ENCODE measurements around the gene IRF4.
A peak's percentile ranks its signal among the peaks of the same experiment; 100 is the strongest.

The IRF4 gene

DNA sequence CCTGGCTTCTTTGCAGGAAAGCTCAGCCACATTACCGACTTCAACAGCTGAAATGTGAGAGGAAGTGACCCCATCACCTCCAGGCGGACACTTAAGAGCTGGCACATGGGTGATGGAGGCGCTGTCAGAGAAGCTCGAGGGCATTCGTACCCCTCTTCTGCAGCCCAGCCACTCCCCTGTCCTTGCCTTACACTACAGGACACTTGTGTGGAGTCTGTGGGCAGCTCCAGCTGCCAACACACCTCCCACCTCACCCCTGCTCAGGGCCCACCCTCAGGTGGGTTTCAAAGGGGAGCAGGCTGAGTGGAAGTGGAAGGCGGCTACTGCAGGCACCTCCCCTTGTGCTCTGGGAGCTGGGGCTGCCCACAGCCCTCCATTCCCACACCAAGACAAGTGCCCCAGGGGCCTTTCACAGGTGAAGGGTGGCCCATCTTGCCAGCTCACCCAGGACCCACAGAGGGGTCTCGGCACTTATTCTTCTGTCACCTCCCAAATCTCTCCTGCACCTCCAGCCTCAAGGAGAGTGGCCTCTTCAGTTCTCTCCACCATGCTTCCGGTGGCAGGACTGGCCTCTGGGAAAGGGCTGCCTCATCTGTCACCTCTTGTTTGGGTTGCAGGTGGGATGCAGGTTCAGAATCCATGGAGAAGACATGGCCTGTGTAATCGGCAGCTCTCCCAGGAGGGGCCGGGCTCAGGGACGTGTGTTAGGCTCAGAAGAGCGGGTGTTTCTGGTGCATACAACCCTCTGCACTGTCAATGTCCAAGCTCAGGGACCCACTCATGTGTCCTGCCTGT is 49.8 kb downstream of the IRF4 start:
- DNase-seq = no peak

- no peak for DNase-seq
These were observed 52.1 kb downstream of the IRF4 start for GRCh38 chr6:443621-444159.

GRCh38 chr6:444653-445275 is 53.2 kb downstream of the IRF4 start:
- DNase-seq = no peak

GRCh38 chr6:445571-446417 is 54.2 kb downstream of the IRF4 start:
- DNase-seq = no peak

- no peak for DNase-seq
These were observed 55.1 kb downstream of the IRF4 start for GRCh38 chr6:446418-447366.

- no peak for DNase-seq
These were observed 56.0 kb downstream of the IRF4 start for GRCh38 chr6:447381-448165.

DNA sequence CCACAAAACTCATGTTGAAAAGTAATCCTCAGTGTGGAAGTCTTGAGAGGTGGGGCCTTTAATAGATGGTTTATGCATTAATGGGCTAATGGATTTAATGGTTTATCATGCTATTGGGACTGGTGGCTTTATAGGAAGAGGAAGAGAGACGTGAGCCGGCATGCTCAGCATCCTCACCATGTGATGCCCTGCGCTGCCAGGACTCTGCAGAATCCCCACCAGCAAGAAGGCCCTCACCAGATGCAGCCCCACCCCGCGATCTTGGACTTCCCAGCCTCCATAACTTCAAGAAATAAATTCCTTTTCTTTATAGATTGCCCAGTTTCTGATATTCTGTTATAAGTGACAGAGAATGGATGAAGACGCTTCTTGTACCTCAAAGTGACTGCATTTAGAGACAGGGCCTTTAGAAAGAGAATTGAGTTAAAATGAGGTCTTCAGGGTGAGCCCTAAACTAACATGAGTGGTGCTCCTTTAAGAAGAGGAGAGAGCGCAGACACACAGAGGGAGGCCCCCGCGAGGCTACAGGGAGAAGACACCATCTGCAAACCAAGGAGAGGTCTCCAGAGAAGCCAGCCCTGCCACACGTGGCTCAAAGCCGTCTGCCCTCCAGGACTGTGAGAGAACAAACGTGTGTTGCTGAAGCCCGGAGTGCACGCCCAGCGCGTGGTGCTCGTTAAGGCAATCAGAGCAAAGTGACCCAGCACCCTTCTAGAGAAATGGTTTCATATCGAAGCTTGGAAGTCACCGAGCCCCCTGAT is 56.9 kb downstream of the IRF4 start:
- DNase-seq = no peak

DNA sequence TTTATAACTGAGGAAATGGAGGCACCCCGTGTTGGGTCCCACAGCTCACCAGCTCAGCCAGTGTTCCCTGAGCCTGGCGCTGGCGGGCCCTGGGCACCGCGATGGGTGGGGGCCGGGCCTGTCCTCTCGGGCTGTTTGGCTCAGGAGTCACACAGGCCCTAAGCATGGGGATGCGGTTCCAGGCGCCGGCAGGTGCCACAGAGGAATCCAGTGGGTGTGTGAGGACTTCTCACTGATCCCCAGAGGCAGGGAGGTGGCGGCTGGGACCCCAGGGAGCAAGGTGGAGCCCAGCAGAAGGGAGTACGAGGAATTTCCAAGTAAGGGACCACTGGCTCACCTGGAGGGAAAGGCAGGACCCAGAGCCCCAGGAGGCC is 57.5 kb downstream of the IRF4 start:
- DNase-seq = no peak

- DNase-seq = no peak
These were observed 58.2 kb downstream of the IRF4 start for GRCh38 chr6:449486-450419.

- no peak for DNase-seq
These were observed 59.8 kb downstream of the IRF4 start for GRCh38 chr6:451336-451735.

GRCh38 chr6:451847-452246 is 60.3 kb downstream of the IRF4 start:
- DNase-seq = no peak

DNA sequence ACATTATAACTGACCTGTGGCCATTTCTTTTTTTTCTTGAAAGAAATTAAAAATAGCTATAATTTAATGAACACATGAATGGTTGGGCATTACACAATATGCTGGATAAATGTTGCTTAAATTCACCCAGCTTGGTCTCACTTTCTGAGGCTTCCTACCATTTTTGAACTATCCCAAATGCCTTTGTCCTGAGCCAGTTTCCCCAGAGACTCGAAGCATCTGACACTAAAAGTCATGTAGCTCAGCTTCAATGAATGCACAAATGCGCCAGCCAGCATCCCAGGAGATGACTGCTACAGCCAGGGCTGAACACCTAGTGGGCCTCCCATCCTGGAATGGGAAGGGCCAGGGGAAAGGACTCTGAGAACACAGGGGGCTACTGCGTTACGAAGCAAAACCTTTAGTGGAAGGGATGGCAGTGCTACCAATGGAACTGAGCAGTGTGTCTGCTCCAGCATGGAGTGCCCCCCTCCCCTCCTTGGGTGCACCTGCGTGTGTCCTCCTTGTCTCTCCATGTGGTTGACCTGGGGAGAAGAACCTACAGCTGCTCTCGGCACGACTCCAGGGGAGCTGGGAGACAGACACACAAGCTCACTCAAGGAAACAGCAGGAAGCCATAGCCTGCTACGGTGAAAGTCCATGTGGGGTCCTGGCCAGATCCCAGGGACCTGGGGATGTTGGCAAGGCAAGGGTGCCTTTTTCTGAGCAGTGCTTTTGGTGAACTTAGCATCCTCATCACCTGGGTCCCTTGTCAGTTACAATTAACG is 60.9 kb downstream of the IRF4 start:
- DNase-seq = peak in 4 of 56 donors; percentile 15 to 43 (median 42)

GRCh38 chr6:453152-453551 is 61.6 kb downstream of the IRF4 start:
- DNase-seq = peak in 54 of 56 donors; percentile 9 to 87 (median 66)

GRCh38 chr6:454148-454991 is 62.8 kb downstream of the IRF4 start:
- DNase-seq = no peak

- DNase-seq = no peak
These were observed 63.5 kb downstream of the IRF4 start for GRCh38 chr6:455006-455585.

- DNase-seq = no peak
These were observed 64.3 kb downstream of the IRF4 start for GRCh38 chr6:455835-456234.
